ENCODE data around the gene CYS1. TPM values are rescaled to one million over a fixed set of nuclear protein-coding genes. Genes with fewer than 3 reads are reported as not detected.

Gene CYS1
- total and polyA plus RNA-seq, 2 donors (not counting 3 experiments of a cell fraction or from before 2014, with no cell fraction given): not detected

DNA sequence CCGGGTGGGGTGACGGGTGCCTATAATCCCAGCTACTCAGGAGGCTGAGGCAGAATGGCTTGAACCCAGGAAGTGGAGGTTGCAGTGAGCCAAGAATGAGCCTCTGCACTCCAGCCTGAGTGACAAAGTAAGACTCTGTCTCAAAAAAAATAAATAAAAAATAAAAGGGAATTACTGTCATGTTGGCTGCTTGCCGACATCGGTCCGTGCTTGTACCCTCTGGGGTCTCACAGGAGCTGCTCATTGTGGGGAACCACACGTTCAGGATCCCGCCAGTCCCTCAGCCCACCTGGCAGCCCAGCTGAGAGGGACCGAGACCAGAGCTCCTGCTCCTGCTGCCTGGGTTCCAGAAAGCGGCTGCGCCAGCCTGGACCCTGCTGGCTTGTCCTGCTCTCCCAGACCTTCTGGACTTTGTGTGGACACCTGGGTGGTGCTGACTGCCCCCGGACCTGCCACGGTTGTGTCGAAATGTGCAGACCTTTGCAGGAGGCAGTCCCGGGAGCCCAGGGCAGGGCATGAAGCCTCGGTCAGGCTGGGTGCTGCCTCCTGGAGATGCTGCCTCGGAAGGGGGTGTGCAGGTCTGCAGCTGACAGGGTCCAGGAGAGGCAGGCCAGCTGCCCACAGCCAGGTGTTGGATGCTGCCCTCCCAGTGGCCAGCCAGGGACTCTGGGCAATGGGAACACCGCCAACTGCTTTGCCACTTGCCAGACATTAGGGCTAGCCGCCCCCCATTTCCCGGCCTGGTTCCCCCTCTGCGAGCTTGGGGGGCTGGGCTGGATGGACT lies 20.5 kb downstream of the CYS1 start:
- dilution Hi-C loops (cut with MboI; ENCODE audit: extremely low pct_ligation_motif_present, low sequenced_read_pairs): no loop called here
- H3K4me3 ChIP-seq (replicated peaks in 1 of 3; ENCODE audit: insufficient read depth in 1 of 3, low read depth in 1 of 3, low read length in 3 of 3): no peak overlapping the region
- no peaks in the 10 kb centered on the region for H3K9me1 ChIP-seq (replicated peaks; ENCODE audit: control insufficient read depth, extremely low read depth, insufficient read depth, low read length)
- FAIRE-seq (no peak), DNase-seq (ENCODE audit: low read depth, low spot score) (no peak)
- intact Hi-C loops (cut with micrococcal nuclease): no loop called here
- no peaks in the 10 kb centered on the region for H3K9me3 ChIP-seq (replicated peaks; ENCODE audit: control insufficient read depth, insufficient read depth, low read length)
- H2AFZ ChIP-seq (ENCODE audit: low read depth, low read length): no peak overlapping the region
- H3K4me1 ChIP-seq (ENCODE audit: control insufficient read depth, extremely low read depth, insufficient read depth, low read length): peaks cover 4% of the 10 kb centered on the region
- no peaks in the 10 kb centered on the region for H3K79me2 ChIP-seq (ENCODE audit: control insufficient read depth, insufficient read depth, low read length)
- H3K4me2 ChIP-seq (ENCODE audit: insufficient read depth, low read length): no peak overlapping the region
- POLR2A ChIA-PET: no interaction called here
- CTCF ChIA-PET: interaction anchor here (1.3 to 6.0 kb wide), 3 partner anchors 13 to 376 kb away, joined by 4 to 49 read pairs (median 5); no protein-coding TSS in a partner anchor
- H3K27me3 ChIP-seq (ENCODE audit: control insufficient read depth in 2 of 2, insufficient read depth in 2 of 2, low read length in 2 of 2): no peaks in the 10 kb centered on the region
- no TSS peak for BruUV-seq (replicated peaks)
- no peak for TF ChIP-seq POLR2A (IDR thresholded peaks at IDR 0.05; ENCODE audit: low read depth, low read length)
- TF ChIP-seq GATA2 (IDR thresholded peaks at IDR 0.05; ENCODE audit: insufficient read depth, insufficient read length, low read depth, low read length): no peak
- TF ChIP-seq, protein P1, sequence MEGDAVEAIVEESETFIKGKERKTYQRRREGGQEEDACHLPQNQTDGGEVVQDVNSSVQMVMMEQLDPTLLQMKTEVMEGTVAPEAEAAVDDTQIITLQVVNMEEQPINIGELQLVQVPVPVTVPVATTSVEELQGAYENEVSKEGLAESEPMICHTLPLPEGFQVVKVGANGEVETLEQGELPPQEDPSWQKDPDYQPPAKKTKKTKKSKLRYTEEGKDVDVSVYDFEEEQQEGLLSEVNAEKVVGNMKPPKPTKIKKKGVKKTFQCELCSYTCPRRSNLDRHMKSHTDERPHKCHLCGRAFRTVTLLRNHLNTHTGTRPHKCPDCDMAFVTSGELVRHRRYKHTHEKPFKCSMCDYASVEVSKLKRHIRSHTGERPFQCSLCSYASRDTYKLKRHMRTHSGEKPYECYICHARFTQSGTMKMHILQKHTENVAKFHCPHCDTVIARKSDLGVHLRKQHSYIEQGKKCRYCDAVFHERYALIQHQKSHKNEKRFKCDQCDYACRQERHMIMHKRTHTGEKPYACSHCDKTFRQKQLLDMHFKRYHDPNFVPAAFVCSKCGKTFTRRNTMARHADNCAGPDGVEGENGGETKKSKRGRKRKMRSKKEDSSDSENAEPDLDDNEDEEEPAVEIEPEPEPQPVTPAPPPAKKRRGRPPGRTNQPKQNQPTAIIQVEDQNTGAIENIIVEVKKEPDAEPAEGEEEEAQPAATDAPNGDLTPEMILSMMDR (IDR thresholded peaks at IDR 0.05; ENCODE audit: extremely low read depth in 1 of 2, insufficient read depth in 1 of 2, low read depth in 1 of 2, low read length in 2 of 2): no peak
- TF ChIP-seq, protein P2, sequence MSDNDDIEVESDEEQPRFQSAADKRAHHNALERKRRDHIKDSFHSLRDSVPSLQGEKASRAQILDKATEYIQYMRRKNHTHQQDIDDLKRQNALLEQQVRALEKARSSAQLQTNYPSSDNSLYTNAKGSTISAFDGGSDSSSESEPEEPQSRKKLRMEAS (IDR thresholded peaks at IDR 0.05; ENCODE audit: insufficient read depth, insufficient read length): no peak
- TF ChIP-seq POLR2AphosphoS5 (IDR thresholded peaks at IDR 0.05; ENCODE audit: insufficient read depth, low read depth, low read length): no peak
- TF ChIP-seq JUN (IDR thresholded peaks at IDR 0.05; ENCODE audit: borderline replicate concordance, insufficient read depth, insufficient read length, low read depth): no peak
- no peak for TF ChIP-seq EZH2 (IDR thresholded peaks at IDR 0.05; ENCODE audit: borderline replicate concordance, low read depth, low read length, severe bottlenecking)
- TF ChIP-seq FOS (IDR thresholded peaks at IDR 0.05; ENCODE audit: borderline replicate concordance, insufficient read depth, low read length): no peak
- no peak for TF ChIP-seq MYC (IDR thresholded peaks at IDR 0.05; ENCODE audit: low read depth, low read length)
- no peak overlapping the region for H3K27ac ChIP-seq (ENCODE audit: insufficient read depth, low read depth, low read length)
- no peak overlapping the region for H3K9ac ChIP-seq (replicated peaks; ENCODE audit: extremely low read depth, insufficient read depth, low read length)
- no peaks in the 10 kb centered on the region for H3K36me3 ChIP-seq (ENCODE audit: control insufficient read depth in 2 of 2, extremely low read depth in 1 of 2, insufficient read depth in 2 of 2, low read length in 2 of 2)
- H4K20me1 ChIP-seq (replicated peaks; ENCODE audit: control insufficient read depth, extremely low read depth, insufficient read depth, low read length): no peaks in the 10 kb centered on the region

Data from endothelial cell of umbilical vein (primary cell).